ENCODE results near the gene RCL1. TPM values are rescaled to one million over a fixed set of nuclear protein-coding genes. Genes with fewer than 3 reads are reported as not detected.
A peak's percentile ranks its signal among the peaks of the same experiment; 100 is the strongest.

The RCL1 gene
- total RNA-seq, 2 experiments from 2014 or later = 24.5 to 28.6 TPM

- no peak for TF ChIP-seq CTCF (IDR thresholded peaks at IDR 0.05)
- H3K4me1 Mint-ChIP-seq (ENCODE audit: low read depth) = no peaks in the 10 kb centered on the region
- H3K27me3 Mint-ChIP-seq = no peaks in the 10 kb centered on the region
- ChIA-PET CTCF (no interaction called here), POLR2A (no interaction called here)
- intact Hi-C loops (cut with micrococcal nuclease) = no loop called here
- H3K36me3 Mint-ChIP-seq (ENCODE audit: low read depth) = peaks cover 2% of the 10 kb centered on the region
- H3K4me3 Mint-ChIP-seq = no peak overlapping the region
- peaks cover 2% of the 10 kb centered on the region for H3K9me3 Mint-ChIP-seq
- DNase-seq (no peak), ATAC-seq (no peak)
- H3K27ac Mint-ChIP-seq = no peak overlapping the region
Observed at GRCh38 chr9:4904322-4905134, 111.8 kb downstream of the RCL1 start.

GRCh38 chr9:4905135-4905490 is 112.4 kb downstream of the RCL1 start:
- Mint-ChIP-seq H3K27me3 (no peaks in the 10 kb centered on the region), H3K27ac (no peak overlapping the region), H3K4me3 (no peak overlapping the region), H3K4me1 (ENCODE audit: low read depth) (no peaks in the 10 kb centered on the region), H3K36me3 (ENCODE audit: low read depth) (peaks cover 2% of the 10 kb centered on the region), H3K9me3 (peaks cover 2% of the 10 kb centered on the region)
- no peak for TF ChIP-seq CTCF (IDR thresholded peaks at IDR 0.05)
- ChIA-PET POLR2A (no interaction called here), CTCF (no interaction called here)
- DNase-seq = no peak
- intact Hi-C loops (cut with micrococcal nuclease) = no loop called here
- ATAC-seq = no peak

Small RNAs within 50 kb of the gene (microRNA-seq; reads per million reads assigned to microRNA genes)
- 136 reads per million, percentile 71 among the genes with 10 or more reads in this experiment for gene MIR101-2 (ENCODE audit: borderline microRNAs expressed, borderline replicate concordance)

Other genes starting within 250 kb of the RCL1 start
- 1 to 10 TPM; 2.8 to 3.2 TPM for gene PLPP6, start 130.7 kb upstream of the RCL1 start, total RNA-seq
- gene SPATA6L, start 126.5 kb upstream of the RCL1 start, total RNA-seq = under 1 TPM; 0.43 to 0.78 TPM
- gene CDC37L1, start 113.4 kb upstream of the RCL1 start, total RNA-seq = 10 to 100 TPM; 10.0 to 10.2 TPM
- 10 to 100 TPM; 34.3 to 35.5 TPM for gene AK3, start 51.7 kb upstream of the RCL1 start, total RNA-seq
- 10 to 100 TPM; 28.4 to 29.0 TPM for gene JAK2, start 192.3 kb downstream of the RCL1 start, total RNA-seq

All from activated CD8-positive, alpha-beta T cell treated with anti-CD3 and anti-CD28 coated beads for 36 hours (primary cell).